Right atrium auricular region (tissue), 2 donors: ENCODE data around the gene TMEM208. TPM values are rescaled to one million over a fixed set of nuclear protein-coding genes. Genes with fewer than 3 reads are reported as not detected.

ENCODE experiments used
- DNase-seq: peaks from one replicate; pipeline ENCODE4 v3.0.0-alpha.2; 2019; ENCODE audit warnings: low spot score
- H3K27ac ChIP-seq, 2 donors: fragments of 200-600 bp; sonication (generic); 1 replicate in 1 of 2; 2 replicates in 1 of 2; pipeline ENCODE4 v1.5.1; 2016 to 2019
- H3K27me3 ChIP-seq, 2 donors: fragments of 200-600 bp; sonication (generic); one replicate each; pipeline versions ENCODE4 v1.5.1 to v1.6.0; 2017 to 2019
- H3K36me3 ChIP-seq: fragments of 200-600 bp; sonication (generic); one replicate; pipeline ENCODE4 v1.5.1; 2016
- H3K4me1 ChIP-seq, 2 donors: fragments of 200-600 bp; sonication (generic); one replicate each; pipeline versions ENCODE4 v1.5.1 to v1.6.0; 2017 to 2019
- H3K4me3 ChIP-seq, 2 donors: fragments of 200-600 bp; sonication (generic); 1 replicate in 1 of 2; 2 replicates in 1 of 2; pipeline ENCODE4 v1.5.1; 2017 to 2019; ENCODE audit warnings: mild to moderate bottlenecking in 1 of 2, moderate library complexity in 1 of 2
- H3K9me3 ChIP-seq, 2 donors: fragments of 200-600 bp; sonication (generic); one replicate each; pipeline ENCODE4 v1.5.1; 2019
- CTCF ChIP-seq, 2 donors: fragments of 200-600 bp; sonication (generic); IDR thresholded peaks; one replicate each; pipeline ENCODE4 v1.5.1; 2019; ENCODE audit warnings: antibody characterized with exemption in 2 of 2
- total RNA-seq, 2 donors: library from RNA; depleted of rRNA; stranded (reverse); fragments of >200 nt; gene quantifications; one replicate each; pipeline ENCODE4 v1.1.0, GENCODE V29; 2016

The TMEM208 gene
- total RNA-seq, 2 donors from 2014 or later = 16.9 to 27.8 TPM

DNA sequence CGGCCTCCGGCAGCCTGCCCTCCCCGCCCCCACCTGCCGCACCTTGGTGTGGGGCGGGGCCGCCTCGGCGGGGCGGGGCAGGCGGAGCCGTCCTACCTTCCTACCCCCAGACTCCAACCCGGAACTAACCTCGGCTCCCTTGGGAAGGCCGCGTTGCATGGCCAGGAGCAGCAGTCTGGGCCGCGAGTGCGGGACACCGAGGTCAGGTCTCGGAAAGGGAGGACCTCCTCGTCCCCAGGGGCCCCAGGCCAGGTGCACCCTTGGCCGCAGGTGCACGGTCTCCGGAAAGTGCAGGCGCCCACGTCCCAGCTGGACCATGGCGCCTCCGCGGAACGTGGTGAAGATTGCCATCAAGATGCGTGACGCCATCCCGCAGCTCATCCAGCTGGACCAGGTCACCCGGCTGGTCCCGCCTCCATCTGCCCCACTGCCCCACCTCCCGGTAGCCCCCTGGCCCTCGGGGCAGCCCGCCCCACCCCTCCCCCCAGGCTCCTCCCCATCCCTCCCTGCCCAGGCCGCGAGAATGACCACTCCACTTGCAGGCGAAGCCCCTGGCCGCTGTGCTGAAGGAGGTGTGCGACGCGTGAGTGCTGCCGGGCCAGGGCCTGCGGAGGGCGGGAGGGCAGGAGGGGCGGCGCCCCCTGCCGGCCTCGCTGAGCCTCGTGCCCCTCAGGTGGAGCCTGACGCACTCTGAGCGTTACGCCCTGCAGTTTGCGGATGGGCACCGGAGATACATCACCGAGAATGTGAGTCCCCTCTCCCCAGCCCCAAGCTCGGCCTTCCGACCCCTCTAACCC, 27.7 kb upstream of the TMEM208 start, which contains the start of gene ELMO3:
Gene ELMO3 (plus strand): TSS at position 121 of the 797 bp plus-strand sequence. CDS start 196 bp downstream, at position 317.
- Histone ChIP-seq H3K4me3 (peak within 1 kb of the TSS in 1 of 2 donors; percentile 15), H3K36me3 (peaks cover 40% of the 10 kb centered on the region), H3K4me1 (peaks cover 0 to 22% of the 10 kb centered on the region in 2 donors), H3K27me3 (no peaks in the 10 kb centered on the region), H3K9me3 (no peaks in the 10 kb centered on the region), H3K27ac (no peak within 1 kb of the TSS)
- DNase-seq = no peak
- peak in 1 of 2 donors; percentile 50 for TF ChIP-seq CTCF (IDR thresholded peaks at IDR 0.05)

- no peak for TF ChIP-seq CTCF (IDR thresholded peaks at IDR 0.05)
- peaks cover 35% of the 10 kb centered on the region for H3K36me3 ChIP-seq
- peak overlapping the region in 1 of 2 donors; percentile 15 for H3K4me3 ChIP-seq
- H3K9me3 ChIP-seq = no peaks in the 10 kb centered on the region
- no peak overlapping the region for H3K27ac ChIP-seq
- no peaks in the 10 kb centered on the region for H3K27me3 ChIP-seq
- H3K4me1 ChIP-seq = peaks cover 0 to 22% of the 10 kb centered on the region in 2 donors
- DNase-seq = no peak
Observed at GRCh38 chr16:67199808-67200198, 27.1 kb upstream of the TMEM208 start.

GRCh38 chr16:67200491-67200890, 26.4 kb upstream of the TMEM208 start:
- no peak for TF ChIP-seq CTCF (IDR thresholded peaks at IDR 0.05)
- no peak overlapping the region for H3K27ac ChIP-seq
- peaks cover 0 to 22% of the 10 kb centered on the region in 2 donors for H3K4me1 ChIP-seq
- H3K36me3 ChIP-seq = peaks cover 28% of the 10 kb centered on the region
- no peaks in the 10 kb centered on the region for H3K9me3 ChIP-seq
- no peak overlapping the region for H3K4me3 ChIP-seq
- H3K27me3 ChIP-seq = no peaks in the 10 kb centered on the region
- DNase-seq = no peak

- no peaks in the 10 kb centered on the region for H3K27me3 ChIP-seq
- TF ChIP-seq CTCF (IDR thresholded peaks at IDR 0.05) = no peak
- H3K9me3 ChIP-seq = no peaks in the 10 kb centered on the region
- no peak overlapping the region for H3K27ac ChIP-seq
- H3K4me3 ChIP-seq = no peak overlapping the region
- H3K36me3 ChIP-seq = peaks cover 16% of the 10 kb centered on the region
- peaks cover 0 to 22% of the 10 kb centered on the region in 2 donors for H3K4me1 ChIP-seq
- no peak for DNase-seq
Observed at GRCh38 chr16:67201411-67202345, 25.3 kb upstream of the TMEM208 start.

DNA sequence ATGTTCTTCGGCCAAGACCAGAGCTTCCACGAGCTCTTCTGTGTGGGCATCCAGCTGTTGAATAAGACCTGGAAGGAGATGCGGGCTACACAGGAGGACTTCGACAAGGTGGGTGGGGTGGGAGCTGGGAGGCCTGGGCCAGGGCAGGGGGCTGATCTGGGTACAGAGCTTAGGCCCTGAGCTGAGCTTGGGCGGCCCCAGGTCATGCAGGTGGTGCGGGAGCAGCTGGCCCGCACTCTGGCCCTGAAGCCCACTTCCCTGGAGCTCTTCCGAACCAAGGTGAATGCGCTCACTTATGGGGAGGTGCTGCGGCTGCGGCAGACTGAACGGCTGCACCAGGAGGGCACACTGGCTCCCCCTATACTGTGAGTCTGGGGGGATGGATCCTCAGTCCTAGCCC, 24.5 kb upstream of the TMEM208 start:
- H3K27me3 ChIP-seq = no peaks in the 10 kb centered on the region
- peaks cover 9% of the 10 kb centered on the region for H3K36me3 ChIP-seq
- H3K4me1 ChIP-seq = peaks cover 0 to 22% of the 10 kb centered on the region in 2 donors
- no peak for TF ChIP-seq CTCF (IDR thresholded peaks at IDR 0.05)
- no peak overlapping the region for H3K27ac ChIP-seq
- no peak overlapping the region for H3K4me3 ChIP-seq
- H3K9me3 ChIP-seq = no peaks in the 10 kb centered on the region
- DNase-seq = no peak
